NCI-H526 (cell line): ENCODE data around the gene TBX6.
A peak's percentile ranks its signal among the peaks of the same experiment; 100 is the strongest.
"Not testable (repeated sequence)": the region's sequence is repeated elsewhere in the genome, so short reads cannot be mapped to it uniquely, and the experiment has no call there.

Experiments used
- DNase-seq, 2 experiments: peaks; one replicate each; lab custom pipeline; 2025; lab: John Stamatoyannopoulos, UW

Gene TBX6, protein sequence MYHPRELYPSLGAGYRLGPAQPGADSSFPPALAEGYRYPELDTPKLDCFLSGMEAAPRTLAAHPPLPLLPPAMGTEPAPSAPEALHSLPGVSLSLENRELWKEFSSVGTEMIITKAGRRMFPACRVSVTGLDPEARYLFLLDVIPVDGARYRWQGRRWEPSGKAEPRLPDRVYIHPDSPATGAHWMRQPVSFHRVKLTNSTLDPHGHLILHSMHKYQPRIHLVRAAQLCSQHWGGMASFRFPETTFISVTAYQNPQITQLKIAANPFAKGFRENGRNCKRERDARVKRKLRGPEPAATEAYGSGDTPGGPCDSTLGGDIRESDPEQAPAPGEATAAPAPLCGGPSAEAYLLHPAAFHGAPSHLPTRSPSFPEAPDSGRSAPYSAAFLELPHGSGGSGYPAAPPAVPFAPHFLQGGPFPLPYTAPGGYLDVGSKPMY

DNA sequence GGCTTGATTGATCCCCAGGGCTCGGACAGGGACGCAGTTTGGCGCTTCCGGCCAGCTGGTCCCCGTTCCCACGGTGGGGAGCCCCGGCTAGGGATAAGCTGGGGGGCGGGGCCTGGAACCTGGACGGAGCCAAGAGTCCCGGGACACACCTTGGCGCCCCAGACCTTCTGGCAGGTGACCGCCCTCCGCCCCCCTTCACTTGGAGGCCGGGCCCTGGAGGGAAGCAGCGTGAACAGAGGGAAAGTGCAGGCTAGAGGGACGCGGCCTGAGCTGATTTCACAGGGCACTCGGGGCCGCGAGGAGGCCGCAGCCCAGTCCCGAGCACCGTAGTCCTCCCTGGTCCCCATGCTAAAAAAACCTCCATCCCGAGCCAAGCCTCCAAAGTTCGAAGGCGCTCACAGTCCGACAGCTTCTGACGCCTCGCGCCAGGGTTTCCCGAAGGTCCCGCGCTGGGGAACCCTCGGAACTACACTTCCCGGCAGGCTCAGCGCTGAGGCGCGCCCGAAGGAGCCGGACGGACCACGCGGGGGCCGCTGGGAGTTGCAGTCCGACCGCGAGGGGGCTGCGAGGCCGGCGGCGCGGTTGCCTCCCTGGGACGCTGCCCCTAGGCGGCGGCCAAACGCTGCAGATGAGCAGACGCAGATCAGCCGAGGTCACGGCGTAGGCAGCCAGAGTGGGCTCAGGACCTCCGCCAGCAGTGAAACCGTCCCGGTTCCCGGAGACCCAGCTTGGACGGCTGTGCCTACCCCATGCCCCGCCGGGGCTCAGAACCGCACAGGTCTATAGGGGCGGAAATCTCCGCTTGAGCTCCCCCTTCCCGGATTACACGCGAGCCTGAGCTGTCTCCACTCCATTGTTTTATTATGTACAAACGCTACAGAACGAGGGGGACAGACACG, at the start of gene TBX6:
TBX6 (minus strand) TSS at position 451 of the 899 bp plus-strand sequence. CDS start 731 bp downstream, outside the sequence.
- peak; percentile 68 to 97 for DNase-seq

DNA sequence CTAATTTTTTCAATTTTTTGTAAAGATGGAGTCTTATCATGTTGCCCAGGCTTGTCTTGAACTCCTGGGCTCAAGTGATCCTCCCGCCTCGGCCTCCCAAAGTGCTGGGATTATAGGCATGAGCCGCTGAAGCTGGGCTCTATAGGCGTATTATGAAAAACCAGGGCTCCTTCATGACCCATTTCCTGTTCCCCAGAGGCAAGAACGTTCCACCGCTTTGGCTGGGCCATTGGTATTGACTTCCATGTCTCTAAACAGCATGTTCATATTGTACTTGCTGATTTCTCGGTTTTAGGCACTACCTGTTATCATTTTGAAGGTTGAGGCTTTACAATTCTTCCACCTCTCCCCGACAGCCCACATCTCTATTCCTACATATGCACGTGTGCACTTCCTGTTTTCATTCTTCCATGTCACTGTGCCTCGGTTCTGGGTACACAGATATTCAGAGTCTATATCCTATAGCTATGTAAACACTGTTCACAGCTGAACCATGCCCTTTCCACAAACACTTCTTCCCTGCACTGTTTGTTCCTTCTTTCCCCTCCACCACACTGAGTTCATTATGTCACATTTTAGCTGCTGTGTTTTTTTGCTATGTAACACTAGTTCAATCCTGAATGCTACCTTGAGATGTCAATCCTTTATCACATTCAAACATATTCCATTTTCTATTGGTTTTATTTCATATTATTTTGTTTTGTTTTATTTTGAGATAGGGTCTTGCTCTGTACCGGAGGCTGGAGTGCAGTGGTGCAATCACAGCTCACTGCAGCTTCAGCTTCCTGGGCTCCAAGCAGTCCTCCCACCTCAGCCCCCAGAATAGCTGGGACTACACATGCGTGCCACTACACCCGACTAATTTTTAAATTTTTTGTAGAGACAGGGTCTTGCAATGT, 48.1 kb upstream of the TBX6 start:
- no peak for DNase-seq

DNA sequence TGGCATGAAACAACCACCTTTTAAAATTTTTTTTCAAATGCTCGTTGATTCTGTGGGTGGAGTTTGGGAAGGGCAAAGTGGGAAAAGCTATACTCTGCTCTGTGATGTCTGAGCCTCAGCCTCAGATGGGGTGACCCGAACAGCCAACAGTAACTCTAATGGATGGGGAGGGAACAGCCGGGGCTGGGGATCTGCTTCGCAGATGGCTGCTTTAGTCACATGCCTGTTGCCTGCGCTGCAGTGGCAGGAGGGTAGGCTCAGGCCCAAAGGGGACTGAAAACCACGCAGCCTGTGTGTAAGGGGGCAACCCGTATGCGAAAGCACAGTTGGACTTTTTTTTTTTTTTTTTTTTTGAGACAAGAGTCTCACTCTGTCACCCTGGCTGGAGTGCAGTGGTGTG, 46.2 kb upstream of the TBX6 start:
- no peak for DNase-seq

DNA sequence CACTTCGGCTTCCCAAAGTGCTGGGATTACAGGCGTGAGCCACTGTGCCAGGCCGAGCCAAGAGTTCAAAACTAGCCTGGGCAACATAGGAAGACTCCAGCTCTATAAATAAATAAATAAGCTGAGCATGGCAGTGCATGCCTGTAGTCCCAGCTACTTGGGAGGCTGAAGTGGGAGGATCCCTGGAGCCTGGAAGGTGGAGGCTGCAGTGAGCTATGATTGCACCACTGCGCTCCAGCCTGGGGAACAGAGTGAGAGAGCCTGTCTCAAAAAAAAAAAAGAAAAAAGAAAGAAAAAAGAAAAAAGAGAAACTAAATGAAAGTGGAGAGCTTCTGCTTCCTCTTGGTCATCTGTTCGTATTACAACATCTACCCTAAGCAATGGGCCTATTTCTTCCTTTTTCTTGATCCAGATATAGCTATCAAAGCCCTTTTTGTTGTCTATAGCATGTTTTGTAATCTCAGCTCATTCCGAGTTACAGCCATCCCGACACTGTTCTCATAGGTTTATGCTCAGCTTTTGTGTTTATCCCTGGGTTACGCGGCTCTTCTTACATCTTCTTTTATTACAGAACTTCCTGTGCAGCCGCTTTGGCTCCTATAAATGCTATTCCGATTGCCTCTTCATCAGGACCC, 45.4 kb upstream of the TBX6 start:
- DNase-seq, result no peak

DNA sequence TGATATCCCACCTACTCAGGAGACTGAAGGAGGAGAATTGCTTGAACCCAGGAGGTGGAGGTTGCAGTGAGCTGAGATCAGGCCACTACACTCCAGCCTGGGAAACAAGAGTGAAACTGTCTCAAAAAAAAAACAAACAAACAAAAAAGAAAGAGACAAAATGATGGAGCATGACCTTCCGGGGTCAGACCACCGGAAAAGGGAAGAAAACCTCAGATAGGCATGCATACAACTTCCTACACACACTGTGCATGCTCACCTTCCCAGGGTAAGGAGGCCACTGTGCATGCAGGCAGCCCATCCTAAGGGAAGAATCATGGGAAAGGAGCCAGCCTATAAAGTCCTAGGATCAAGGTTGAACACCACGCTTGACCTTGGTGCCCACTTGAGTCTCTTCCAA, 40.9 kb upstream of the TBX6 start:
- DNase-seq, result no peak

DNA sequence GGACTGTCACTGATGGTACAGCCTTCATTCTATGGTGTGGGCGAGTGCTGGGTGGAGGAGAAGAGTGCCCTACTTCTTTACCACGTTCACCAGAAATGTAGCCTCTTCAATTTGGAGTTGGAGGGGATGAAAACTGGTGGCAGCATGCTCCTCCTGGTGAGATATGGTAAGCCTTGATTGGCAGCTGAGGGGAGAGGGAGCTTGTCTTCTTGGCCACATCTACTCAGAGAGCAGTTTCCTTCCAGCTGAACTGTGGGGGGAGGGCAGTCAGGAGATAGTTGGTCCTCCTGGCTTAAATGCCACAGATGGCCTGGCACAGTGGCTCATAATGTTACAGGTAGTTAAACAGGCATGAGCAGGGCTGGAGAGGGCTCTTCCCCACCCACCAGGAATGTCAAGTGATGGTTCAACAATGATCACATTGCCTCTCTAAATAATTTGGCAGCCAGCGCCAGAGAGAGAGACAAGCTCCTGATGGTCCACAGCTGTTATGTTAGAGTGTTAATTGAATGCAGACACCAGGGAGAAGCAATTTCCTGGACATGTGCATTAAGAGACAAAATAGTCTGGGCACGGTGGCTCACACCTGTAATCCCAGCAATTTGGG, 40.2 kb upstream of the TBX6 start:
- no peak for DNase-seq

DNA sequence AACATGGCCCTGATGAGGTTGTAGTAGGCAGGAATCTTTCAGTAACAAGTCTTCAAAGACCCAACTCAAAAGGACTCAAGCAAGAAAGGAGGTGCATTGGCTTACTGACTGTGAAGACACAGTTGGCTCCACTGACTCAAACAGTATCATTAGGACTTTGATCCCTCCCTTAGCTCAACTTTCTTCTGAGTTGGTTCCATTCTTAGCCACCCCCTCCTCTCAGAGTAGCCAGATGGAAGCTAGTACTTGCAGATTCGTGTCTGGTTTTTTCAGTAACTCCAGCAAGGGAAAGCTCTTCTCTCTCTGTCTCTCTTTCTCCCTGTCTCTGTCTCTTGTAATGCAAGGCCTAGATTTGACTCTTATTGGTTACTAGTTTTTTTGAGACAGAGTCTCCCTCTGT, 36.3 kb upstream of the TBX6 start:
- no peak for DNase-seq

DNA sequence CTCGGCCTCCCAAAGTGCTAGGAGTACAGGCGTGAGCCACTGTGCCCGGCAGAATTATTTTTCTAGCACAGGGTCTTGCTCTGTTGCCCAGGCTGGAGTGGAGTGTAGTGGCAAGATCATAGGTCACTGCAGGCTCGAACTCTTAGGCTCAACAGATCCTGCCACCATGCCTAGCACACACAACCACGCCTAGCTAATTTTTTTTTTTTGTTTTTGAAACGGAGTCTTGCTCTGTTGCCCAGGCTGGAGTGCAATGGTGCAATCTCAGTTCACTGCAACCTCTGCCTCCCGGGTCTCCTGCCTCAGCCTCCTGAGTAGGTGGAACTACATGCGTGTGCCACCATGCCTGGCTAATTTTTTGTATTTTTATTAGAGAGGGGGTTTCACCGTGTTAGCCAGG, 34.0 kb upstream of the TBX6 start:
- not testable (repeated sequence) for DNase-seq

DNA sequence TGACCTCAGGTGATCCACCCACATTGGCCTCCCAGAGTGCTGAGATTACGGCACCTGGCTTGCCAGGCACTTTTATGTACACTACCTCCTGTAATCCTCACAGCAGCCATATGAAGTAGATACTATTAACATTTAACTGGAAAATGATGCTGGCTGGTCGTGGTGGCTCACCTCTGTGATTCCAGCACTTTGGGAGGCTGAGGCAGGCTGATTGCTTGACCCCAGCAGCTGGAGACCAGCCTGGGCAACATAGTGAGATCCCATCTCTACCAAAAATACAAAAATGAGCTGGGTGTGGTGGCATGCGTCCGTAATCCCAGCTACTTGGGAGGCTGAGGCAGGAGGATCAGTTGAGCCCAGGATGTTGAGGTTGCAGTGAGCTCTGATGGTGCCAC, 33.3 kb upstream of the TBX6 start:
- no peak for DNase-seq

DNA sequence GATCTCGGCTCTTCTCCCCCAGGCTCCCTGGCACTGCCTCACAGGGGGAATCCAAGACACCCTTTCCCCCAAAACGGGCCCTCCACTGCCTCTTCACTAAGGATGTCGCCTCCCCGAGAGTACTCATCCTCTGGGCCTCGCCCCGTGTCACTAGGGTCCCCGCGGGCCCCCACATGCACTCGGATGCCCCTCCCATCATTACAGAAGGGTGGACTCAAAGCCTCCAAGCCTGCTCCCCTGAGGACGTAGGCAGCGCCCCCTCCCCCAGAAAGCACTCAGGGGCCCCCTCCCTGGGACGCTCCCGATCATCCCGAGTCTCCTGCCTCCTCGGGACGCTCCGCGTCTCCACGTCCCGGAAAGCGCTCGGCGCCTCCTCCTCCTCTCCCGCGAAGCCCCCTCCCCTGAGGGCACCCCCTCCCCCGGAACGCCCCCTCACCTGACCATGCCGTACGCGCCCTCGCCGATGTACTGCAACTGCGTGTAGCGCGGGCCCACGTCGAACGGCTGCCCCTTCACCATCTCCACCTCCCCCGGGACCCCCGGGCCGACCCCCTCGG, 31.0 kb upstream of the TBX6 start:
- peak in 1 of 2 experiments; percentile 74 for DNase-seq

DNA sequence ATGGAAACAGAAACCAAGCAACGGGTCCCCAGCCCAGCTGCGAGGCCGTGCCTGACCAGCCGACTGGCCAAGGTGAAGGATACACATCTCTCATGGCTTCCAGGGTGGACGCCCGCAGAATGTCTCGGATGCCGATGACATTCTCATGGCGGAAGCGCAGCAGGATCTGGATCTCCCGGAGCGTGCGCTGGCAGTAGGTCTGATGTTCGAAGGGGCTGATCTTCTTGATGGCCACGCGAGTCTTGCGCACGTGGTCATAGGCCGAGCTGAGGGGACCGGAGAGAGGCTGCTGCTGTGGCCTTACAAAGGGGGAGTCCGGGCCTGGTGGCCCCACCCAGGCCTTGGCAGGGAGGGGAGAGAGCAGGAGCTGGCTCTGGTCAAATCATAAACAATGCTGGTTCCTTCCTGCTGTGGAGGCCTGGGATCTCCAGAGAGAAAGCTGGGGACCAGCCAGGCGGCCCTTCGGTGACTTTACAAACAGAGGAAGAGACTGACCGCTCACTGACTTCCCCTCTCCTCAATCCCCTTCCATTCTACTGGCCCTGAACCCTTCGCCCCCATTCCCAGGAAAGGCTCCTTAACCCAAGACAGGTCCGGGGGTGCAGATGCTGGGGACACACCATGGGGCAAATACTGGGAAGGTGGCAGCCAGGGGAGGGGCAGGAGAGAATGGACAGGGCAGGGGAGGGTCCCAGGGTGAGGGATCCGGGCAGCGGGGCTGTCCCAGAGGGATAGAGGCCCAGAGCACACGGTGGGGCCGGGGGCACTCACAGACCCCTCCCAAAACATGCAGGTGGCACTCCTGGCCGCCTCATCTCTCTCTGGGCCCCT, 30.2 kb upstream of the TBX6 start:
- no peak for DNase-seq

DNA sequence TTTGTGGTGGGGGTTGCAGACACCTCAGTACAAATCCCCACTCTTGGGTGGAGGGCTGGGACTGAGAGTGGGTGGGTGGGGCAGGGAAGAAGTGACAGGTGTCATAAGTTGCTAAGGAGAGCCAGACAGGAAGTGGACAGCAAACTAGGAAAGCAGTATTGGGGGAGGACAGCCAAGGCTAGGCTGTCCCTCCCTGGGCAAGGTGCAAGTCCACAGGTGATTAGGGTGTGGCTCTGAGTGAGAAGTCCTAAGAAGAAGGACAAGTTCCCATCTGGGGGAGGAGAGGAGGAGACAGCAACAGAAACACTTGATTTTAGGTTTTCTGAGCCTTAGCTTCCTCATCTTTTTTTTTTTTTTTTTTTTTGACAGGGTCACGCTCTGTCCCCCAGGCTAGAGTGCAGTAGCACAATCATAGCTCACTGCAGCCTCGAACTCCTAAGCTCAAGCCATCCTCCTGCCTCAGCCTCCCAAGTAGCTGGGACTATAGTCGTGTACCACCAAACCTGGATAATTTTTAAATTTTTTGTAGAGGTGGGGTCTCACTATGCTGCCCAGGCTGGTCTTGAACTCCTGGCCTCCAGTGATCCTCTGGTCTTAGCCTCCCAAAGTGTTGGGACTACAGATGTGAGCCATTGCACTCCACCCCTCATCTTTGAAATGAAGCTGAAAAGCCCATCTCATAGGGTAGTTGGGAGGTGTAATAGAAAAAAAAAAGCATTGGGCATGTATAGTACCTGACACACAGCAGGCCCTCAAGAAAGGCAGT, 28.8 kb upstream of the TBX6 start:
- DNase-seq, result no peak

DNA sequence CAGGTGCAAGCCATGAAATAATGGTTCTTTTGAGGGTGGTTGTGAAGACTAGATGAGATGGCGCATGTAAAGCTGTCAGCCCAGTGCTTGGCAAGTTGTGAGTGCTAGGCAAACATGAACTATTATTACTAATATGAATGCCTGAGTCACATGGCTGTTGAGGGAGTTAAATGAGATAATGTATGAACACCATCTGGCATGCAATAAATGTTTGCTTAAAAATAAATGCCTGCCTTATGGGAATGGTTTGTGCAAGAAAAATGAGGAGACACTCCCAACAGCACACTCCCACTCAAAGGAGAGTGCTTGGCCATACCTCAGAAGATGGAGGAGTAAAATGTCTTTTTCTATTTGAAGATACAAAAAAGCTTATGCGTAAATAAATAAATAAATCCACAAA, 27.7 kb upstream of the TBX6 start:
- no peak for DNase-seq

DNA sequence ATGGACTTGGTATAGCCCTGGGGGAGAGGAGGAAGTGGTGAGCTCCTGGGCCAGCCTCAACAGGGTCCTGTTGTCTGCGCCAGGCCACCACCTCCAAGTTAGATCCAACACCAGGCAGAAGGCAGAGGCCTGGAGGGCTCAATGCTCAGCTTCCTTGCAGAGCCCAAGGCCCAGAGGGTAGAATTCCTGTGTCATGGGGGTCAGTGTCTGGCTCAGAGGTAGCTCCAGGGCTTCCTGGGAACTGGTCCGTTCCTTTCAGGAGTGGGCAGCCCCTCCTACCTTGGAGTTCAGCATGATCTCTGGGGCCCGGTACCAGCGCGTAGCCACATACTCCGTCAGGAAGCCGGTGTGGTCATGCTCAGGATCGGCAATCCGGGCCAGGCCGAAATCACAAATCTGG, 26.0 kb upstream of the TBX6 start:
- DNase-seq, result no peak

DNA sequence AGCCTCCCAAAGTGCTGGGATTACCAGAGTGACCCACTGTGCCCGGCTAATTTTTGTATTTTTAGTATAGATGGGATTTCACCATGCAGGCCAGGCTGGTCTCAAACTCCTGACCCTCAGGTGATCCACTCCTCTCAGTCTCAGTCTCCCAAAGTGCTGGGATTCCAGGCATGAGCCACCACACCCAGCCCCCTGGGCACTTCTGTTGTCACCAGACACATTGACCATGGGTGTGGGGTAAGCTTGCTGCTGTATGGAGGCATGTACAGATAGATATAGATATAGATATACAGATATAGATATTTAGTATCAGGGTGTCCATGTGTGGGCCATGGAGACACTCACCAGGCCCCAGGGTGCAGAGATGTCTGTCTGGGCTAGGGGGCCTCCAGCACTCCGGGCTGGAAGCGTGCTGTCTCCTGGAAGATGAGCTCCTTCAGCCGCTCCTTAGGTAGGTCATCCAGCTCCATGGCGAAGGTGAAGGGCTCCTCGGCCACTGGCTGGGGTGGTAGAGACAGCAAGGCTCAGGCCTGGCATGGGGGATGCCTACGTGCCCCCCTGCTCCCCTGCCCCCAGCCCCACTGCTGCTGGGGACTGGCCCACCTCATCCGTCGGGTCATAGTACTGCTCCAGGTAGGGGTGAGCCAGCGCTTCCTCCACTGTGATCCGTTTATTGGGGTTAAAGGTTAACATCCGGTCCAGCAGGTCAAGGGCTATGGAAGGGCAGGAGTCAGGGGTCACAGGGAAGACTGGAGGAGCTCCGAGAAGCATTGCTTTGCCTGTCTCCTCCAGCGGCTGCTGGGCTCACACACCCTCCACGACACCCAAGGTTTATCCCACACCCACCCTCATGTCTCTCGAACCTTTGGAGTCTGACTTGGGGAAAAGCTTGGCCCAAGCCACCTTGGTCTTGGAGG, 24.8 kb upstream of the TBX6 start:
- no peak for DNase-seq

DNA sequence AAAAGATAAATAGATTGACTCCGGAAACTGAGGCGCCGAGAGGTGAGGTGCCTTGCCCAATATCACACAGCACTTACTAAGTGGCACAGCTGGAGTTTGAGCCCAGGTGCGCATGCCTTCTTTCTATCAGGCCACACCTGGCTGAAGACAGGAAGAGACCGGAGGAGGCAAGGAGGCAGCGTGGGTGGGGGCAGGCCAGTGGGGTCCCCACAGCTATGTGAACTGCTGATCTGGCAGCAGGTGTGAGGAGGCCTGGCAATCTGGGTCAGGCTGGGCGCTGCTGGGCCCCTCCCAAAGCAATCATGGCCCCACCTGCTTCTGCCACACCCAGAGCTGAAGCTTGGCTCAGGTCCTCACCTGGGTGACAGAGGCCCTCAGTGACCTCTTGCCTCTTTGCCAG, 23.5 kb upstream of the TBX6 start:
- no peak for DNase-seq

DNA sequence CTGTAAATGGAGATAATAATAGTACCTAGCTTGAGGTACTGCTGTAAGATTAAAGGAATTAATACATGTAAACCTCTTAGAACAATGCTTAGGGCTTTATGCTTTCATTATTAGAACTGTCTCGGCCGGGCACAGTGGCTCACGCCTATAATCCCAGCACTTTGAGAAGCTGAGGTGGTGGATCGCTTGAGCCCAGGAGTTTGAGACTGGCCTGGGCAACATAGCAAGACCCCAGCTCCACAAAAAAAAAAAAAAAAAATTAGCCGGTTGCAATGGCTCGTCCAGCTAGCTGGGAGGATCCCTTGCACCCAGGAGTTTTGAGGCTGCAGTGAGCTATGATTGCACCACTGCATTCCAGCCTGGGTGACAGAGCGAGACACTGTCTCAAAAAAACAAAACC, 23.1 kb upstream of the TBX6 start:
- not testable (repeated sequence) for DNase-seq

DNA sequence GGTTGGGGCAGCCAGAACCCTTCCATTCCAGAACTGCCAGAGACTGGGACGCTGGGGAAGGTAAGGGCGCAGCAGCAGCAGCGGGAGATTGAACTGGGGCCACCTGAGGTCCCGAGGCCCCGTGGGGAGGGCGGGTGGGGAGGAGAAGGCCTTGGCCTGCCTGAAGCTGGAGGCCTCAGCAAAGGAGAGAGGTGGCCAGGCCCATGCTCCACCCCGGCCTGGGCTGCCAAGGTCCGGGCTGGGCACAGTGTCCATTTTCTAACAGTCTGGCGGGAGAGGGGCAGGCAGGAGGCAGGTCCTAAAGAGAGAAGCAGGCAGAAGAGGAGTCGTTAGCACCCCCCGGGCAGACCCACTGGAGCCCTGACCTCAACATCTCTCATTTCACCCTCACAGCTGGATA, 22.7 kb upstream of the TBX6 start:
- DNase-seq, result no peak
